SK-N-MC (cell line): ENCODE data around the gene RGS5.

Experiments
- EZH2 ChIP-seq: fragments of 200-600 bp; sonication (generic); IDR thresholded peaks from one replicate; pipeline ENCODE4 v1.6.1; 2017; ENCODE audit warnings: antibody characterized with exemption
- FOXP2 ChIP-seq: optimal IDR thresholded peaks from 2 replicates; pipeline ENCODE3; 2011; ENCODE audit warnings: mild to moderate bottlenecking, moderate library complexity; ENCODE audit not compliant: insufficient read depth; ENCODE audit errors: extremely low read length, control extremely low read depth

GRCh38 chr1:163124812-163125211, 77.9 kb downstream of the RGS5 start:
- TF ChIP-seq EZH2 (no peak), FOXP2 (no peak)
